Measurements from ENCODE around the gene SH3RF3. TPM values are rescaled to one million over a fixed set of nuclear protein-coding genes. Genes with fewer than 3 reads are reported as not detected.

The SH3RF3 gene
- total RNA-seq, 2 experiments from 2014 or later, result 0.05 to 0.06 TPM

GRCh38 chr2:109508556-109508955 is 379.6 kb downstream of the SH3RF3 start:
- Mint-ChIP-seq H3K36me3 (no peaks in the 10 kb centered on the region), H3K27me3 (peaks cover 2% of the 10 kb centered on the region), H3K4me3 (no peak overlapping the region), H3K27ac (no peak overlapping the region), H3K4me1 (peaks cover 6% of the 10 kb centered on the region), H3K9me3 (ENCODE audit: low read depth) (no peaks in the 10 kb centered on the region)
- CTCF ChIA-PET, result no interaction called here
- DNase-seq (no peak), ATAC-seq (no peak)

- H3K4me3 Mint-ChIP-seq, result no peak overlapping the region
- DNase-seq, result peak; percentile 81
- peaks cover 20% of the 10 kb centered on the region for H3K4me1 Mint-ChIP-seq
- no peaks in the 10 kb centered on the region for H3K36me3 Mint-ChIP-seq
- peaks cover 4% of the 10 kb centered on the region for H3K27me3 Mint-ChIP-seq
- peak; percentile 61 for ATAC-seq
- no peaks in the 10 kb centered on the region for H3K9me3 Mint-ChIP-seq (ENCODE audit: low read depth)
- no peak overlapping the region for H3K27ac Mint-ChIP-seq
- CTCF ChIA-PET, result interaction anchor here (0.7 to 2.4 kb wide), 31 partner anchors 8 to 651 kb away, joined by 3 to 22 read pairs (median 4); partner anchors contain the start of gene SH3RF3
Observed at GRCh38 chr2:109510136-109511028, 381.4 kb downstream of the SH3RF3 start.

GRCh38 chr2:109511168-109511567 is 382.2 kb downstream of the SH3RF3 start:
- no peaks in the 10 kb centered on the region for H3K36me3 Mint-ChIP-seq
- ATAC-seq (no peak), DNase-seq (no peak)
- H3K4me3 Mint-ChIP-seq, result no peak overlapping the region
- H3K27me3 Mint-ChIP-seq, result peaks cover 6% of the 10 kb centered on the region
- no peak overlapping the region for H3K27ac Mint-ChIP-seq
- CTCF ChIA-PET, result interaction anchor here (0.7 to 2.4 kb wide), 9 partner anchors 8 to 582 kb away, joined by 3 to 22 read pairs (median 6); partner anchors contain the start of gene SH3RF3
- peaks cover 20% of the 10 kb centered on the region for H3K4me1 Mint-ChIP-seq
- no peaks in the 10 kb centered on the region for H3K9me3 Mint-ChIP-seq (ENCODE audit: low read depth)

- Mint-ChIP-seq H3K4me1 (peaks cover 20% of the 10 kb centered on the region), H3K9me3 (ENCODE audit: low read depth) (no peaks in the 10 kb centered on the region), H3K4me3 (no peak overlapping the region), H3K27ac (no peak overlapping the region), H3K27me3 (peaks cover 6% of the 10 kb centered on the region), H3K36me3 (no peaks in the 10 kb centered on the region)
- CTCF ChIA-PET, result interaction anchor here (0.7 kb wide), 1 partner anchor 9 kb away, joined by 3 read pairs; no protein-coding TSS in a partner anchor
- DNase-seq, result no peak
- ATAC-seq, result no peak
Observed at GRCh38 chr2:109512076-109512475, 383.1 kb downstream of the SH3RF3 start.

GRCh38 chr2:109513230-109513629 is 384.2 kb downstream of the SH3RF3 start:
- Mint-ChIP-seq H3K4me1 (peaks cover 20% of the 10 kb centered on the region), H3K36me3 (no peaks in the 10 kb centered on the region), H3K27ac (no peak overlapping the region), H3K9me3 (ENCODE audit: low read depth) (no peaks in the 10 kb centered on the region), H3K4me3 (no peak overlapping the region), H3K27me3 (peaks cover 8% of the 10 kb centered on the region)
- ATAC-seq (no peak), DNase-seq (no peak)
- CTCF ChIA-PET, result no interaction called here

- DNase-seq (peak; percentile 71), ATAC-seq (peak; percentile 51)
- peak overlapping the region; percentile 28 for H3K27ac Mint-ChIP-seq
- H3K36me3 Mint-ChIP-seq, result no peaks in the 10 kb centered on the region
- peaks cover 9% of the 10 kb centered on the region for H3K27me3 Mint-ChIP-seq
- H3K9me3 Mint-ChIP-seq (ENCODE audit: low read depth), result no peaks in the 10 kb centered on the region
- CTCF ChIA-PET, result interaction anchor here (0.7 to 1.2 kb wide), 2 partner anchors 165 to 585 kb away, joined by 3 read pairs; no protein-coding TSS in a partner anchor
- H3K4me3 Mint-ChIP-seq, result no peak overlapping the region
- peaks cover 20% of the 10 kb centered on the region for H3K4me1 Mint-ChIP-seq
Observed at GRCh38 chr2:109513749-109514588, 385.0 kb downstream of the SH3RF3 start.

GRCh38 chr2:109514857-109515256 is 385.9 kb downstream of the SH3RF3 start:
- H3K9me3 Mint-ChIP-seq (ENCODE audit: low read depth), result no peaks in the 10 kb centered on the region
- DNase-seq (no peak), ATAC-seq (no peak)
- no peaks in the 10 kb centered on the region for H3K36me3 Mint-ChIP-seq
- no peak overlapping the region for H3K4me3 Mint-ChIP-seq
- CTCF ChIA-PET, result interaction anchor here (1.2 kb wide), 1 partner anchor 586 kb away, joined by 3 read pairs; no protein-coding TSS in a partner anchor
- H3K27me3 Mint-ChIP-seq, result peaks cover 9% of the 10 kb centered on the region
- H3K4me1 Mint-ChIP-seq, result peaks cover 20% of the 10 kb centered on the region
- H3K27ac Mint-ChIP-seq, result no peak overlapping the region

- no peak overlapping the region for H3K27ac Mint-ChIP-seq
- DNase-seq (no peak), ATAC-seq (no peak)
- H3K27me3 Mint-ChIP-seq, result peaks cover 11% of the 10 kb centered on the region
- H3K4me1 Mint-ChIP-seq, result peaks cover 20% of the 10 kb centered on the region
- no peak overlapping the region for H3K4me3 Mint-ChIP-seq
- H3K36me3 Mint-ChIP-seq, result no peaks in the 10 kb centered on the region
- H3K9me3 Mint-ChIP-seq (ENCODE audit: low read depth), result no peaks in the 10 kb centered on the region
- CTCF ChIA-PET, result no interaction called here
Observed at GRCh38 chr2:109516445-109517117, 387.6 kb downstream of the SH3RF3 start.

- Mint-ChIP-seq H3K27ac (no peak overlapping the region), H3K36me3 (no peaks in the 10 kb centered on the region), H3K4me3 (no peak overlapping the region), H3K9me3 (ENCODE audit: low read depth) (no peaks in the 10 kb centered on the region), H3K4me1 (peaks cover 20% of the 10 kb centered on the region), H3K27me3 (peaks cover 10% of the 10 kb centered on the region)
- CTCF ChIA-PET, result no interaction called here
- DNase-seq (no peak), ATAC-seq (no peak)
Observed at GRCh38 chr2:109517118-109517889, 388.3 kb downstream of the SH3RF3 start.

- Mint-ChIP-seq H3K4me3 (no peak overlapping the region), H3K36me3 (no peaks in the 10 kb centered on the region), H3K27ac (no peak overlapping the region), H3K4me1 (peaks cover 5% of the 10 kb centered on the region), H3K9me3 (ENCODE audit: low read depth) (no peaks in the 10 kb centered on the region), H3K27me3 (peaks cover 9% of the 10 kb centered on the region)
- CTCF ChIA-PET, result interaction anchor here (1.2 kb wide), 1 partner anchor 13 kb away, joined by 3 read pairs; no protein-coding TSS in a partner anchor
- DNase-seq (no peak), ATAC-seq (no peak)
Observed at GRCh38 chr2:109519513-109519912, 390.5 kb downstream of the SH3RF3 start.

GRCh38 chr2:109521233-109522062 is 392.4 kb downstream of the SH3RF3 start:
- CTCF ChIA-PET, result interaction anchor here (1.0 kb wide), 1 partner anchor 11 kb away, joined by 4 read pairs; no protein-coding TSS in a partner anchor
- Mint-ChIP-seq H3K4me1 (no peaks in the 10 kb centered on the region), H3K27me3 (peaks cover 5% of the 10 kb centered on the region), H3K27ac (no peak overlapping the region), H3K4me3 (no peak overlapping the region), H3K9me3 (ENCODE audit: low read depth) (no peaks in the 10 kb centered on the region), H3K36me3 (no peaks in the 10 kb centered on the region)
- DNase-seq (no peak), ATAC-seq (no peak)

- CTCF ChIA-PET, result interaction anchor here (1.0 kb wide), 1 partner anchor 12 kb away, joined by 4 read pairs; no protein-coding TSS in a partner anchor
- H3K9me3 Mint-ChIP-seq (ENCODE audit: low read depth), result no peaks in the 10 kb centered on the region
- H3K4me1 Mint-ChIP-seq, result no peaks in the 10 kb centered on the region
- H3K4me3 Mint-ChIP-seq, result no peak overlapping the region
- no peak overlapping the region for H3K27ac Mint-ChIP-seq
- no peaks in the 10 kb centered on the region for H3K36me3 Mint-ChIP-seq
- no peak for DNase-seq
- ATAC-seq, result no peak
- H3K27me3 Mint-ChIP-seq, result peaks cover 5% of the 10 kb centered on the region
Observed at GRCh38 chr2:109522063-109522374, 393.0 kb downstream of the SH3RF3 start.
